ENCODE data around the gene MESP2. TPM values are rescaled to one million over a fixed set of nuclear protein-coding genes. Genes with fewer than 3 reads are reported as not detected.

Gene MESP2
- total RNA-seq, 2 experiments from 2014 or later = not detected

DNA sequence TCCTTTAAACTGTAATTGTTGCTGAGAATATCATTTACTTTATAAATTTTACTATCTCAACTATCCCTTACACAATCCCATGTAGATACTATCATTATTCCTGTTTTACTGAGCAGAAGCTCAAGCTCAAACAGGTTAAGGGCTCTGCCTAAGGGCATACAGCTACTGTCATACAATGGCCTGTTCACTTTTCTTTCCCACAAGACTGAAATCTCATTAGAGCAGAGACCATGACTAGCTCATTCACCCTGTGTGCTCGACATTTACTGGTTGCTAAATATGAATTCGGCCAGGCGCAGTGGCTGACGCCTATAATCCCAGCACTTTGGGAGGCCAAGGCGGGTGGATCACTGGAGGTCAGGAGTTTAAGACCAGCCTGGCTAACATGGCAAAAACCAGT, 1.6 kb upstream of the MESP2 start:
- H3K79me2 ChIP-seq (ENCODE audit: insufficient read depth, low read depth, low read length) = no peaks in the 10 kb centered on the region
- H3K4me3 ChIP-seq (ENCODE audit: low read depth, low read length, poor library complexity, severe bottlenecking) = no peak overlapping the region
- DNase-seq (ENCODE audit: low spot score) = no peak
- no peak overlapping the region for H3K4me2 ChIP-seq (ENCODE audit: low read length)
- H4K20me1 ChIP-seq (ENCODE audit: insufficient read depth, low read length) = no peaks in the 10 kb centered on the region
- no peaks in the 10 kb centered on the region for H3K9me2 ChIP-seq (ENCODE audit: insufficient read depth, low read length)
- no TSS peak for BruUV-seq (replicated peaks)
- no peaks in the 10 kb centered on the region for H3K9me3 ChIP-seq (ENCODE audit: low read length)
- TF ChIP-seq, protein P1, sequence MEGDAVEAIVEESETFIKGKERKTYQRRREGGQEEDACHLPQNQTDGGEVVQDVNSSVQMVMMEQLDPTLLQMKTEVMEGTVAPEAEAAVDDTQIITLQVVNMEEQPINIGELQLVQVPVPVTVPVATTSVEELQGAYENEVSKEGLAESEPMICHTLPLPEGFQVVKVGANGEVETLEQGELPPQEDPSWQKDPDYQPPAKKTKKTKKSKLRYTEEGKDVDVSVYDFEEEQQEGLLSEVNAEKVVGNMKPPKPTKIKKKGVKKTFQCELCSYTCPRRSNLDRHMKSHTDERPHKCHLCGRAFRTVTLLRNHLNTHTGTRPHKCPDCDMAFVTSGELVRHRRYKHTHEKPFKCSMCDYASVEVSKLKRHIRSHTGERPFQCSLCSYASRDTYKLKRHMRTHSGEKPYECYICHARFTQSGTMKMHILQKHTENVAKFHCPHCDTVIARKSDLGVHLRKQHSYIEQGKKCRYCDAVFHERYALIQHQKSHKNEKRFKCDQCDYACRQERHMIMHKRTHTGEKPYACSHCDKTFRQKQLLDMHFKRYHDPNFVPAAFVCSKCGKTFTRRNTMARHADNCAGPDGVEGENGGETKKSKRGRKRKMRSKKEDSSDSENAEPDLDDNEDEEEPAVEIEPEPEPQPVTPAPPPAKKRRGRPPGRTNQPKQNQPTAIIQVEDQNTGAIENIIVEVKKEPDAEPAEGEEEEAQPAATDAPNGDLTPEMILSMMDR (conservative IDR thresholded peaks at IDR 0.05; ENCODE audit: low read length) = no peak
- TF ChIP-seq EZH2phosphoT487 (IDR thresholded peaks at IDR 0.05; ENCODE audit: borderline replicate concordance, low read depth, low read length) = no peak
- ChIA-PET POLR2A (no interaction called here), CTCF (ENCODE audit: unreplicated experiment) (no interaction called here)
- intact Hi-C loops (cut with micrococcal nuclease; ENCODE audit: unreplicated experiment) = no loop called here
- no peak overlapping the region for H3K27ac ChIP-seq (ENCODE audit: low read depth, low read length, poor library complexity, severe bottlenecking)
- H3K4me1 ChIP-seq (ENCODE audit: insufficient read depth, low read length, poor library complexity, severe bottlenecking) = no peaks in the 10 kb centered on the region
- no peak overlapping the region for H2AFZ ChIP-seq (ENCODE audit: low read length)
- H3K36me3 ChIP-seq (ENCODE audit: insufficient read depth, low read length) = no peaks in the 10 kb centered on the region

DNA sequence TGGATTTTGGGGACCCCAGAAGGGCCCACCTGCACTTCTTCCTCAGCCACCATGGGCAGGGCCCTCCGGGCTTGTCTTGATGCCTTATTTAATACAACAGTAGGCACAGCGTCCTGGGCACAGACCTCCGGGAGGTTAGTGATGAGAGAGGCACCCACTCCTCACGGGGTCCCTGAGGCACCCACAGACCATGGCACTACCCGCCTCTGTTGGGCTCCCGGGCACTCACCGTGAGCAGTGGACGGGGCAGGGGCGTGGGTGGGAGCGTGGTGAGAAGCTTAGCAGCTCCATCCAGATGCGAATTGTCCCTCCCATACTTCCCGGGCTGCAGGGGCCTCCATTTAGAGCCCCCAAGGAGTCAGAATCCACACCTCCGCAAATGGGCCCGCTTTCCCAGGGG, 317 bp upstream of the MESP2 start:
- Histone ChIP-seq H3K4me3 (ENCODE audit: low read depth, low read length, poor library complexity, severe bottlenecking) (no peak overlapping the region), H3K79me2 (ENCODE audit: insufficient read depth, low read depth, low read length) (no peaks in the 10 kb centered on the region), H3K4me1 (ENCODE audit: insufficient read depth, low read length, poor library complexity, severe bottlenecking) (no peaks in the 10 kb centered on the region), H3K27ac (ENCODE audit: low read depth, low read length, poor library complexity, severe bottlenecking) (no peak overlapping the region), H3K4me2 (ENCODE audit: low read length) (no peak overlapping the region), H3K9me2 (ENCODE audit: insufficient read depth, low read length) (no peaks in the 10 kb centered on the region), H3K36me3 (ENCODE audit: insufficient read depth, low read length) (no peaks in the 10 kb centered on the region), H4K20me1 (ENCODE audit: insufficient read depth, low read length) (no peaks in the 10 kb centered on the region), H3K9me3 (ENCODE audit: low read length) (no peaks in the 10 kb centered on the region), H2AFZ (ENCODE audit: low read length) (no peak overlapping the region)
- no peak for TF ChIP-seq EZH2phosphoT487 (IDR thresholded peaks at IDR 0.05; ENCODE audit: borderline replicate concordance, low read depth, low read length)
- TF ChIP-seq, protein P1 (conservative IDR thresholded peaks at IDR 0.05; ENCODE audit: low read length) = no peak
- BruUV-seq (replicated peaks) = no TSS peak
- intact Hi-C loops (cut with micrococcal nuclease; ENCODE audit: unreplicated experiment) = no loop called here
- ChIA-PET CTCF (ENCODE audit: unreplicated experiment) (no interaction called here), POLR2A (no interaction called here)
- no peak for DNase-seq (ENCODE audit: low spot score)

DNA sequence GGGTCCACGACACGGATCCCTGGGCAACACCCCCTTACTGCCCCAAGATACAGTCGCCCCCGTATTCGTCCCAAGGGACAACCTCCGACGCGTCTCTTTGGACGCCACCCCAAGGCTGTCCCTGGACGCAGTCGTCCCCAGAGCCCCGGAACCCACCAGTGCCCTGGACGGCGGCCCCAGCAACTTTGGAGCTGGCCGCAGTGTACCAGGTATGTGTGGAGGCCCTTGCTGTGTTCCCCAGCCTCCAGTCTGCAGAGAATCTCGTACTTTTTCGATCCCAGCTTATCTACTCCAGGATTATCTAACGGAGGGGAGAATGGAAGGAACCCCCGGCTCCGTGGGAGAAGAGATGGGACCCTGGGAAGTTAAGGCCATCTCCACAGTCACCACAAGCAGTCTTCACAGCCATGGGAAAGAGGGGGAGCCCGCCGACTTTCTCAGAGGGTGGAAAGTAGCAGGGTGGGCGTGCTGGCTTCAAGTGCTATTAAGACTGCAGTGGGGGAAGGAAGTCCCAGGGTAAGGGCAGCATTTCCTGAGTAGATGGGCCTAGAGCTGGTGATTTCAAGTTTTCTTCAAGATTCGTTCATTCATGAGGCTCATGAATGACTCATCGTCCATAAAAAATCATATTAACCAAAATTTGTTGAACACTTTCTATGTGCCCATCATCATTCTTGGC, 1.1 kb downstream of the MESP2 start:
- H3K4me1 ChIP-seq (ENCODE audit: insufficient read depth, low read length, poor library complexity, severe bottlenecking) = no peaks in the 10 kb centered on the region
- TF ChIP-seq, protein P1 (conservative IDR thresholded peaks at IDR 0.05; ENCODE audit: low read length) = no peak
- TF ChIP-seq EZH2phosphoT487 (IDR thresholded peaks at IDR 0.05; ENCODE audit: borderline replicate concordance, low read depth, low read length) = no peak
- ChIA-PET POLR2A (no interaction called here), CTCF (ENCODE audit: unreplicated experiment) (no interaction called here)
- intact Hi-C loops (cut with micrococcal nuclease; ENCODE audit: unreplicated experiment) = no loop called here
- no peaks in the 10 kb centered on the region for H3K9me2 ChIP-seq (ENCODE audit: insufficient read depth, low read length)
- no peaks in the 10 kb centered on the region for H3K9me3 ChIP-seq (ENCODE audit: low read length)
- no peaks in the 10 kb centered on the region for H3K36me3 ChIP-seq (ENCODE audit: insufficient read depth, low read length)
- no peak for DNase-seq (ENCODE audit: low spot score)
- H2AFZ ChIP-seq (ENCODE audit: low read length) = no peak overlapping the region
- H3K4me3 ChIP-seq (ENCODE audit: low read depth, low read length, poor library complexity, severe bottlenecking) = no peak overlapping the region
- no peaks in the 10 kb centered on the region for H3K79me2 ChIP-seq (ENCODE audit: insufficient read depth, low read depth, low read length)
- no peak overlapping the region for H3K4me2 ChIP-seq (ENCODE audit: low read length)
- BruUV-seq (replicated peaks) = no TSS peak
- no peak overlapping the region for H3K27ac ChIP-seq (ENCODE audit: low read depth, low read length, poor library complexity, severe bottlenecking)
- no peaks in the 10 kb centered on the region for H4K20me1 ChIP-seq (ENCODE audit: insufficient read depth, low read length)

All from OCI-LY7 (cell line).